ENCODE measurements around the gene YPEL4.

DNA sequence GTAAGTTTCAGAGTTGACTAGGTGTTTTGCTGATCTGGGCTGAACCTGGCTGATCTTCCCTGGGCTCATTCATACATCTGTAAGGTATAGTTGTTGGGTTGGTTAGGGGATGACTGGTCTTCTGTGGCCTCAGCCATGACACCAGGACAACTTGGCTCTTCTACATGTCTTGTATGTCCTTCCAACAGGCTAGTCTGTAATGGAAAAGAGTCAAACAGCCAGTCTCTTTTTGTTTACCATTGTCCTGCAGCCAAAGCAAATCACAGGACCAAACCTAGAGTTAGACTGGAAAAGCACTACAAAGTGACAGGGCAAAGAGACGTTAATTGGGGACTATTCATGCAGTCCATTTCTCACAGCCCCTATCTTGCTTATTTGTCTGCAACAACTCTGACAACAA, 34.4 kb downstream of the YPEL4 start:
- no peak for TF ChIP-seq HDGF (IDR thresholded peaks at IDR 0.05; ENCODE audit: borderline replicate concordance)
- no peak for TF ChIP-seq BHLHE40 (IDR thresholded peaks at IDR 0.05; ENCODE audit: borderline replicate concordance)
- no peak for TF ChIP-seq NFRKB (IDR thresholded peaks at IDR 0.05)

Measured in HEK293T (cell line).